Neural progenitor cell (in vitro differentiated cells): ENCODE results near the gene PTPRG.

Experiments
- EZH2 ChIP-seq: fragments of 200-600 bp; sonication (generic); IDR thresholded peaks from 2 replicates; pipeline ENCODE4 v1.6.1; 2017; ENCODE audit warnings: antibody characterized with exemption, mild to moderate bottlenecking, moderate library complexity
- TF ChIP-seq, protein P1 (sequence below): fragments of 200-600 bp; sonication (generic); IDR thresholded peaks from 2 replicates; pipeline ENCODE4 v1.5.1; 2017; ENCODE audit warnings: antibody characterized with exemption, mild to moderate bottlenecking

DNA sequence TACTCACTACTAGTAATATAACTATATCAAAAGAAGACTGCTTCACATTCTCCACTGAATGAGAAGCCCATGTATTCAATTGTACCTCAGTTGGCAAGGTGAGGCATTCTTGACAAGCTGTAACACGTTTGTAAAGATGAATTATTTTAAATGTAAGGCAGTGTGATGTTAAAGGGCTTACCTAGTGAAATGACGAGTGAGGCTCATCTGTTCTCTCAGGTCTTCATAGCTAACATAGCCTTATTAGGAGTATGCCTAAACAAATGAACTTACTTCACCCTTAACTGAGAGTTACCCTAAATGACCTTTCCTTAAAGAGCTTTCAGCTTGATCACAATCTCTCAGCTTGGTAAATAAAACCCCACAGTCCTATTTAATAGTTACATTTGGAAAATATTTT, 684.7 kb downstream of the PTPRG start:
- TF ChIP-seq, protein P1, sequence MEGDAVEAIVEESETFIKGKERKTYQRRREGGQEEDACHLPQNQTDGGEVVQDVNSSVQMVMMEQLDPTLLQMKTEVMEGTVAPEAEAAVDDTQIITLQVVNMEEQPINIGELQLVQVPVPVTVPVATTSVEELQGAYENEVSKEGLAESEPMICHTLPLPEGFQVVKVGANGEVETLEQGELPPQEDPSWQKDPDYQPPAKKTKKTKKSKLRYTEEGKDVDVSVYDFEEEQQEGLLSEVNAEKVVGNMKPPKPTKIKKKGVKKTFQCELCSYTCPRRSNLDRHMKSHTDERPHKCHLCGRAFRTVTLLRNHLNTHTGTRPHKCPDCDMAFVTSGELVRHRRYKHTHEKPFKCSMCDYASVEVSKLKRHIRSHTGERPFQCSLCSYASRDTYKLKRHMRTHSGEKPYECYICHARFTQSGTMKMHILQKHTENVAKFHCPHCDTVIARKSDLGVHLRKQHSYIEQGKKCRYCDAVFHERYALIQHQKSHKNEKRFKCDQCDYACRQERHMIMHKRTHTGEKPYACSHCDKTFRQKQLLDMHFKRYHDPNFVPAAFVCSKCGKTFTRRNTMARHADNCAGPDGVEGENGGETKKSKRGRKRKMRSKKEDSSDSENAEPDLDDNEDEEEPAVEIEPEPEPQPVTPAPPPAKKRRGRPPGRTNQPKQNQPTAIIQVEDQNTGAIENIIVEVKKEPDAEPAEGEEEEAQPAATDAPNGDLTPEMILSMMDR = no peak
- TF ChIP-seq EZH2 = no peak
